NCI-H460 (cell line): ENCODE results near the gene MCIDAS. TPM values are rescaled to one million over a fixed set of nuclear protein-coding genes. Genes with fewer than 3 reads are reported as not detected.

Experiments used
- DNase-seq: peaks from one replicate; pipeline ENCODE4 v3.0.0-alpha.2; 2016; ENCODE audit warnings: low read depth; ENCODE audit errors: extremely low read depth
- total RNA-seq: library from RNA; depleted of rRNA; stranded (reverse); fragments of >200 nt; shearing (Covaris generic); gene quantifications from 2 replicates; pipeline ENCODE4 v1.2.3, GENCODE V29; 2014

MCIDAS gene
- total RNA-seq, 1 experiment from 2014 or later: 3.6 TPM

DNA sequence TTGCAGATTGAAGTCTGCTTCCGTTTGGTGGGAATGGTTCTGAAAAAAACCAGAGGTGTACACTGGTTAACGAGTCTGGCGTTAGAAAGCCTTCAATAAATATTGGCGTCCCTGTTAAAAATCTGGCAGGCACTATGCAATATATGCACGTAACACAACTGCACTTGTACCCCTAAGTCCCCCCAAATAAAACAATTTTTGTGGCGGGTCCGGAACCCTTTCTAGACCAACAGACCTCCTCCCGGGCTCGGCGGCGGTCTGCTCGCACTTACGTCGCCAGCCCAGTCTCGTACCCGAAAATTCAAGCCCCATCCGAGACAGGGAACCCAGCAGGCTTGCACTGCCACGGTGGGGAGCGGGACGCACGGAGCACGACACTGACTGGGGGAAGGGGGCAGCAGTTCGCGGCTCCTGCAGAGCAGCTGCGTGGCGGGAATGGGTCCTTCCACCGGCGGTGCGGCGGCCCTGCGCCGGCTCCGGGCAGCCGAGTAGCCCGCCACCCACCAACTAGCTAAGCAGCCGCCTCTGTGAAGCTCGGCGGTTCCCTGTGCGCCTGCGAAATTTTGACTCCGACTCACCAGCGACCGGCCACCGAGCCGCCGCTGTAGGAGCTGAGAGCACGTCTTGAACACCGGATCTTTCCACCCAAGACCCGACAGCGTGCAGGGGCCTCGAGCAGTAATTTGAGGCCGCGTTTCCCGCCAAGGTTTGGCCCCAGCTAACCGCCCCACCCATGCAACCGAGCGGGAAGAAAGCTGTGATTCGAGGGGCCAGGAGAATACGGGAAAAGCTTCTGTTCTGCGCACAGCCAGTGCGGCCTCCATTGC, 3.9 kb downstream of the MCIDAS start:
- DNase-seq: no peak

DNA sequence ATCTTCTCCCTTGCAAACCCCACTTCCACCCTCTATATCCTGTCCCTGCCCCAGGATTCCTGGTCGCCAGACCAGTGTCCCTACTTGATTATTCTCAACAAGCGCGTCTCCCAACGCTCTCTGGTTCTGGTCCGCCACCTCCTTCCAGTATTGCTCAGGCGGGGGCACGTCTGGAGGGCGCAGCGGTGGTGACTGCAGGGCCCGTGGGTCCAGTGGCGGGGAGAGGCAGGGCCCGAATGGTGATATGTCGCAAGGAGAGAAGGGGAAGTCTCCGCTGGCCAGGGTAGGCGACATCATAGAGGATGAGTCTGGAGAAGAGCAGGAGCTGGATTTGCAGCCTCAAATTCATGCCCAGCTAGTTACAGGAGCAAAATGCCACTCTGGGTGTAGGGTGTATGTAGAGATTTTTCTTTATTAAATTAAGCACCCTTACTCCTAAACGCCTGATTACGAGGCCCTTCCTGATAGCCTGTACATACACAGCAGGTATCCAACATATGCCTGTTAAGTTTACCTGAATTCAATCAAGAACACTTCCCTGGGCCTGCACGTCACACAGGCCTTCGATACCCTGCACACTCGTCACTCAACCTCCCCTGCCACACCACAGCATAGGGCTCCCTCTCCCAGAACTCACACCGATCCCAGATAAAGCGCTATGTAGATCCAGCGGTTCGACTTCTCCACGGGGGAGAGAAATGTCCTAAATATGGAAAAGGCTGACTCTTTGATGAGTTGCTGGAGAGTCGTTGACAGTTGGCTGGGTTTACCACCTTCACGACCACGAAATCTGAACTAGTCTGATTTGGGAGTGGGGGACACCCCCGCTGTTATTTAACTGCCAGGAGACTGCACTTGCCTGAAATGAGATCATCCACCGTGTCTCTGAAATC, 4.8 kb downstream of the MCIDAS start:
- no peak for DNase-seq

DNA sequence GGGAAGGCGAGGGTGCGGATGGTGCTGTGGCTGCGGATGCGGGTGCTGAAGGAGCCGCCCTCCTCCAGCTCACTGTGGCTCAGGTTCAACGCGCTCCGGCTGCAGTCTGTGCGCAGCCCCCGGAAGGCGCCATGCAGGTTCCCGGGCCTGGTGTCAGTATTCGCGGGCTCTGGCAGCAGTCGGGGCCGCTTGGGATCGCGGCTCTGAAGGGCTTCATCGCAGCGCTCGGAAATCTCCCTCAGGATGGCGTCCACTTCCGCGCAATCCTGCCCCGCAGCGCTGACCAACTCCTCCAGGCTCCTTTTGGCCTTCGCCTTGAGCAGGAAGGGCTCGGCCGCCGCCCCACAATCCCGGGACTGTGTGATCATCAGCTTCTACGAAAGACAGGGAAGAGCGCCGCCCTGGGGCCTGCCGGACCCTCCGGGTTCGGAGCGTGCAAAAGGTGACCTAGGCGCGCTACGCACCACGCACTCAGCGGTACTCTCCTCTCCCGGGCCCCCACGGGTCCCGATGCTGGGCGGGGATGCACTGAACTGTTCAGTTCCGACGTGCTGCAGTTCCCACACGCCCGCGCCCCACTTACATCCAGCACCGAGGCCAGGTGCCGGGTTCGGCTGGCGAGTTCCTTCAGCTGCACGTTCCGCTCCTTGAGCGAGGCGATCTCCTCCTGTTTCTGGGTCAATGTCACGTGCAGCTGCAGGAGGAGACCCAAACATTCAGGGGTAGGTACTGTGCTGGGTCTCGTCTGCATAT, 6.5 kb downstream of the MCIDAS start:
- no peak for DNase-seq

DNA sequence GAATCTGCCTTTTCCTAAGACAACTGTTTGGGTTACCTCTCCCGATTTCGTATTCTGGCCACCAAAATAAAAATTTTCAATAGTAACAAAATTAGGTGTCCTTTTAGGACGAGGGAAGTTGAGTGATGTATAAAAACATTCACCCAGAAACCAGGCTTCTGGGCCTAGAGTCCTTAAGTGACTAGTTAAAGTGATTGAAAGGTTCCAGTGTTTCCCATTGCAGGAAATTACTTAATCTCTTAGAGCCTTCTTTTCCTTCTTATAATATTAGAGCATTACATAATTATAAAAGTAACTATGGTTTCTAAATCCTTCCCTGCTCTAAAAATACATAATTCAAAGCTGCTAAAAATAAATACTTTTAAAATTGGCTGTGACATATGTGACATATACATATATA, 7.3 kb downstream of the MCIDAS start:
- DNase-seq: no peak

DNA sequence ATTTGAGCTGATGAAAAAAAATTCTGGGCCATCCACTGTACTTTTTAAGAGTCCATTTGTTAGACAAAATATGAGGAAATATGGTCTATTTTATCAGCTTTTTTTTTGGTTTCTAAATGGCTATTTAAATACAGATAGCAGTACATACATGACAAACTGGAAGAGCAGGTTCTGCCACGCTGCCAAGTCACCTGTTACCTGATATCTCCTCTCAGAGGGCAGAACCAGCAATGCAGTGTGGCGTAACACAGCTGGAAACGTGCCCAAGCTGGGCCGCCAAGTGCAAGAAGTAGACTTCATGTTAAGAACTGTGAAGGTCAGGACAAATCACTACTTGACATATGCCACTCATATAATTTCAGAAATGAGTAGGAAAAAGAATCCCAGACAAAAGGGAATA, 8.1 kb downstream of the MCIDAS start:
- no peak for DNase-seq

DNA sequence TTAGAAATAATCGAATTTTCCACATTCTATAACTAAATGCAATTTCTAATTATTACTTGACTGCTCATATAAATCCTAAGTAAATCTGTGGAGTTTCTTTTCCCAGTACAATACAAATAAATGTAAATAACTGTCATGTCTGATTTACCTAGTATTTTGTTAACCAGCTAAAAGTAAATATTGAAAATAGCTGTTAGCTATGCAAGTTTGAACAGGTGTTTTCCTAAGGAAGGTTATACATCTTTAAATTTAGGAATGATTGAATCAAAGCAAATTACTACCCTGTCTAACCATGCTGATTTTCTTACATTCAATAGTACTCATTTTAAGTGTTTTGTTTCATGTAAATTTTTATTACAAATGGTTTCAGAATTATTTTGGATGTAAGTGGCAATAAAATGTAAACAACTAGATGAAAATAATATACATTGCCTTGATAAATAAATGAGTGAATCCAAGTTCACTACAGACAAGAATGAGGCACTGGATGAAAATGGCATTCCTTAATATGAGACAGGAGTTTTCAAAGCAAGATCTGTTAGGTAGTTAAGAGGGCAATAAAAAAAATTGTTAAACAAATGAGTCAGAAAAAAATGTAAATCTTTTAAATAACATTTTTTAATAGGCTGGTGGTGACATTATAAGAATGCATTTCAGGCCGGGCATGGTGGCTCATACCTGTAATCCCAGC, 15.8 kb downstream of the MCIDAS start:
- no peak for DNase-seq

DNA sequence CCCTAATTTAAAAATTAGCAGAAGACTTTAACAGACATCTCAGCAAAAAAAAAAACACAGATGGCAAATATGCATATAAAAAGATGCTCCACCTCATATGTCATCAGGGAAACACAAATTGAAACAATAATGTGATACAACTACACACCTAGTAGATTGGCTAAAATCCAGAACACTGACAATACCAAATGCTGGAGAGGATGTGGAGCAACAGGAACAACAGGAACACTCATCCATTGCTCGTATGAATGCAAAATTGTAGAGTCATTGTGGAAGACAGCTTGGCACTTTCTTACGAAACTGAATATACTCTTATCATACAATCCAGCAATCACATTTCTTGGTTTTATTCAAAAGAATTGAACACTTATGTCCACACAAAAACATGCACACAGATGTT, 22.1 kb downstream of the MCIDAS start:
- DNase-seq: no peak

DNA sequence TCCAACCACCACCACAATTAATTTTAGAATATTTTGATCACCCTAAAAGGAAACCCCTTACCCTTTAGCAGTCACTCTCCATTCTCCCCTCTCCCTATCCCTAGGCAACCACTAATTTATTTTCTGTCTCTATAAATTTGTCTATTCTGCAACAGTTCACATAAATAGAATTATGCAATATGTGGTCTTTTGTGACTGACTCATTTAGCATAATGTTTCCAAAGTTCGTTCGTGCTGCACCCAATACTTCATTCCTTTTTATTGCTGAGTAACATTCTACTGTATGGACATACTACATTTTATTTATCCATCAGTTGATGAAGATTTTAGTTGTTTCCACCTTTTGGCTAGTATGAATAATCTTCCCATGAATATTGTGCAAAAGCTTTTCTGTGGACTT, 36.0 kb downstream of the MCIDAS start:
- no peak for DNase-seq

DNA sequence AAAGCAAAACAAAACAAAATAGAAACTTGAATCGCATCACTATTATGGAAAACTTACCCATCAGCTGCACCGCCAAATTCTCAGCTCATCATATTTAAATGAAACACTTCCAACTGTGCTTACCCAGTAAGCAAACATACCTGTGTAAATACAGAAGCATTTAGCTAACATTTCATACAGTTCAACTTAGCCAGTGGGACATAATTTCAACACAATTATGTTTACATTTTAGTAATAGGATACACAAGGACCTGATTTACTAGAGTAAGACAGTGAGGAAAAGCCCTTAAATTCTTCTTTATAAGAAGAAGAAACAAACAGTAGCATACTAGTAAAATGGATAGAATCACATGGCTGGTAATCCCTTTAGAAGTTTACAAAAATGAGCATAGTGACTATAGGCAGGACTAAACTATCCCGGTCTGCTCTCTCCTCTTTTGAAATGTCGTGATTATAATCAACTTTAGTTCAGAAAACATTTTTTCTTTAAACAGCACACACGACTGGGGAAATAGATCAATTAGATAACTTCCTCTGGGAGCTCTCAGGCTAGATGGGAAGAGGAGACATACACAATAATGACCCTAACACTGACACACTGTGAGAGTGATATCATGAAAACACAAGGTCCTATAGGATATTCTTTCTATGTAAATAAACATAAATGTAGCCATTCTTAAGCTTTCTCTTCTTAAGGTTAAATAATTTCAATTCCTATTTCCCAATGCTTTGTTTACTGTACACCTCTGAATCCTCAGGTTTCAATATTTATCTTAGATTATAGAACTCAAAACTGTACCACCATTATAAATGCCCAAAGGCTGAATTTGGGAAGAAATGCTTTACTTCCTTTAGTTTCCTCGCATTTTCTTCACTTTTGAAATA, 38.2 kb downstream of the MCIDAS start:
- DNase-seq: no peak

DNA sequence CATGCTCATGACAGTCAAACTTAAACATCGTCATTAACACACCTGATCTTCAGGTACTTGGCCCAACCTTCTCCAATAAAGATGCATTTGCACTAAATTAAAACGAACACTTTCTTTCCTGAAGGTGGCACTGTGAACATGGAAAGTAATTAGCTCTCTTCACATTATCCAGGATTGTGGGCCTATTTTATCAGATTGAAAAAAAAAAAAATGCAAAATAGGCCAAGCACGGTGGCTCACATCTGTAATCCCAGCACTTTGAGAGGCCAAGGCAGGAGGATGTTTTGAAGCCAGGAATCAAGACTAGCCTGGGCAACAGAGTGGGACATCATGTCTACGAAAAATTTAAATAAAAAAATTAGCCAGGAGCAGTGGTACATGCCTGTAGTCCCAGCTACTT, 39.7 kb downstream of the MCIDAS start:
- peak; percentile 30 for DNase-seq

DNA sequence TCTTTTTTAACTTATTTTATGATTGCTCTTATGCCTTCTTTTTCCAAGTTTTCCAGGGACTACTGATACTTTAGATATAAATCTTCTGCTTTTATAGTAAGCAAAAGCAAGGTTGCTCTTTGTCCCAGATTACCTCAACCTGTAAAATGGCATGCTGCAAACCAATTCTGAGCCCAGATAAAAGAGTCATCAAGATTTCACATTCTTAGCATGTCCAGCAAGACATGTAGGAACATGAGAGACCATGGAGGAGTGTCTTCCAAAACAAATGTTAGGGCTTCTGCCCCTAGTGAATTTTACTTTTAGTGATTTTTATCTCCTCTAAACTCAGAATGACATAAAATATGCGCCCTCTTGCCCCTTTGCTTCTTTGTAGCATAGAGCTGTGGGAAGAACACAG, 47.1 kb downstream of the MCIDAS start:
- no peak for DNase-seq

DNA sequence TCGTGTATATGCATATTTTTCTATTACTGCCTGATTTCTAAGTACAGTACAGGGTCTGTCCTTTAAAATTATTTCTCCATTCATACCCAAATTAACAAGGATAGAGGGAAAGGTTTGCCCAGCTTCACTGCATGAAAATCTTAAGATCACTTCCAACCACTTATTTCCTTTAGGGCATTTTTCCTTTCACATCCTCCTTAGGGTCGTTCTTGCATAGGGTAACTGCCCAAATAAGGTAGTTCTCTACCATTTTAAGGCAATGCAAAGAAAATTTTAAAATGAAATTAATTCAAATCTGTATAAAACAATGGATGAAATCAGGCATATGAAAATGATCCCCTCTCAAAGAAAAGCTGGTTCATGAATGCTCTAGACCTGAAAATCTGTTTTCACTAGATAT, 50.0 kb downstream of the MCIDAS start:
- DNase-seq: no peak

DNA sequence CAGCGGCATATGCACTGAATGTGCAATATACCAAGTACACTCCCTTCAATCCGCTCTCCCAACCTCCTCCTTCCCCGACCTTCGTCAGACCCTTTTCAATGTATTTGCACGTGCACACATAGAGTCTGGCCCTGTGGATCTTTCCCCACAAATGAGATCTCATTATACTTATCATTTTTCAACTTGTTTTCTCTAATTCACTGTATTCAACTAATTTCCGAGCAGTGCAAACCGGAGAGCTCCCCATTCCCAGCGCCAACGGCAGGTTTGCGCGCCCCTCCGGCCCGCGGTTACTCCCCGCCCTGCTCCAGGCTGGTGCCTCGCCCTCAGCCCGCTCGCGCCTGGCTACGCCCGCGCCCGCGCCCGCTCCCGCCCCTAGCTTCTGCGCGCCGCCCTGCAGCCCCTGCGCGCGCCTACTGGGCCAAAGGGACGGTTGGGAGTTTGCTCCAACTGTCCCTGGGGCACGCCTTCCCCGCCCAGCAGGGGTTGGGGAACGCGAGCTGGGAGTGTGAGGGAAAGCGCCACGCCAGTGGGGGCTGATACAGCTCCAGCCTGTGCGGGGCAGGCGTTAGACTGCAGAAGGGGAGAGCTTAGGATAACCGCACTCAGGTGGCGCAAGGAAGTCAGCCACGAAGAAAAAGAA, 50.8 kb downstream of the MCIDAS start:
- peak; percentile 75 for DNase-seq

DNA sequence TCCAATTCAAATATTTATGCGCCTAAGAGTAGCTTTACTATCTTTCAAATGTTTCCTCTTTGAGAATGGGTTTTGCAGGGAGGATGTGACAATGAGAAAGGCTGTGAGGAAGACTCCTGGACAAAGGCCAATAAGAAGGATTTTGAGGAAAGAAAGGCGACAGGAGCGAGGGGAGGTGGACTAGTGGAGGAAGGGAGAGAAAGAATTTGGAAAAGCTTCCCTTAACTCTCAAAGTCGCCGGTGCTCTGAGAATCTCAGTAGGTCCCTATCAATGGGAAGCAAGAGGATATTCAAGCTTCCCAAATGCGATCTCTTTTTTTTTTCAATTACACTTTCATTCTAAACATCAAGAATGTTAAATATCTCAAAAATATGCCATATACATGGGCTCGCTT, 51.3 kb downstream of the MCIDAS start:
- no peak for DNase-seq

DNA sequence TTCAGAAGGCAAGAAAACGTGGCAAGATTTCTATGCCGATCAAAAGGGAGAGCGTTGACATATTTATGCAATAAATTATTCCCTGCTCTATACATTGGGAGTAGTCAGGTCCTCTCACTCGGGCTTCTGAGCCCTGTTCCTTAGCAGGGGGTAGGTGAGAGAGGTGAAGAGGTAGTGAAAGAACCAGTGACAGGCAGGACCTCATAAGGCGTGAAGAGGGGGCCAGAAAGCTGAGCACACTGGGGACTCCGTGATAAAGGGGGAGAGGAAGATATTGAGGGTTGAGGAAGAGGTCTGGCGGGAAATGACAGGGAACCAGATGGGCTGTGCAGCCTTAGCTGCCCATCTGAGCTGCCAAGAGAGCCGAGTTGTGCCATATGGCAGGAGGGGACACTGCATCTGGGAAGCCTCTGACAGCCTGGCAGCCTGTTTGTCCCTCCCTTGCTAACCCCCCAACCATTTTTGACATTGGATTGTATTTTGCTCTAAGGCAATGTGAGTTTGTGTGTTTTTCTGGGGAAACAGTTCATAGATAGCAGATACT, 53.4 kb downstream of the MCIDAS start:
- DNase-seq: no peak

DNA sequence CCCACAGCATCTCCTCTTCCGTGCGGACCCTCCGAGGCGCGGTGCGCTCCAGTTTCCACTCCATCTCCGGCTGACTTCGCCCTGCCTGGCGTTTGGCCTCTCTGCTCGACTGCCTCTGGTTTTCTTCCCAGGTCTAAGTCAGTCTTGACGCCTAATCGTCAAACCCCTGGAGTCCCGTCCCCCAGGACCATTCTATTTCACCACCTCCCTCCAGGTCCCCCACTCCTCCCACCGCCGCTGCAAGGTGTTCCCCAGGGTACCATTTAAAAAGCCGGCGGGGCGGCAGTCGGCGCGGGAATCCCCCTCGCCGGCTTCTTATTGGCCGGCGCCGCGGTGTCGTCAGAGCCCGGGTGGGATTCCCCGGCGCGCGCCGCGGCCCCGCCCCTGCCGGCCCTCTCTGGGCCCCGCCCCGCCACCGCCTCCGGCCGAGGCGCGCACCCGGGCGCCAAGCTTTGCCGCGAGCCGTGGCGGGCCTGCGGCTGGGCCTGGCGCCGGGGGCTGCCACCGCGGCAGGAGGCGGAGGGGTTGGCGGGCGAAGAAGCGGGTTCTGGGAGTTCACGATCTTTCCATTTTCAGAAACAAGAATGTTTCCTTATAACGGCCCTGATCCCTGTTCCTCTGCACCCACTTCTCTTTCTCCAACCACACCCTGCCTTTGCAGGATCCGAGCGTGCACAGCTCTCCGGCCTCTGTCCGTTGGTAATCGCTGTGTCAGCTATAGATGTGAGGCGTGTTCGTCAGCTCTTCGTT, 54.0 kb downstream of the MCIDAS start, which contains the start of gene CDC20B:
CDC20B (minus strand) TSS at position 241 of the 750 bp plus-strand sequence; CDS start at position 64, 177 bp downstream.
- DNase-seq: peak; percentile 67

DNA sequence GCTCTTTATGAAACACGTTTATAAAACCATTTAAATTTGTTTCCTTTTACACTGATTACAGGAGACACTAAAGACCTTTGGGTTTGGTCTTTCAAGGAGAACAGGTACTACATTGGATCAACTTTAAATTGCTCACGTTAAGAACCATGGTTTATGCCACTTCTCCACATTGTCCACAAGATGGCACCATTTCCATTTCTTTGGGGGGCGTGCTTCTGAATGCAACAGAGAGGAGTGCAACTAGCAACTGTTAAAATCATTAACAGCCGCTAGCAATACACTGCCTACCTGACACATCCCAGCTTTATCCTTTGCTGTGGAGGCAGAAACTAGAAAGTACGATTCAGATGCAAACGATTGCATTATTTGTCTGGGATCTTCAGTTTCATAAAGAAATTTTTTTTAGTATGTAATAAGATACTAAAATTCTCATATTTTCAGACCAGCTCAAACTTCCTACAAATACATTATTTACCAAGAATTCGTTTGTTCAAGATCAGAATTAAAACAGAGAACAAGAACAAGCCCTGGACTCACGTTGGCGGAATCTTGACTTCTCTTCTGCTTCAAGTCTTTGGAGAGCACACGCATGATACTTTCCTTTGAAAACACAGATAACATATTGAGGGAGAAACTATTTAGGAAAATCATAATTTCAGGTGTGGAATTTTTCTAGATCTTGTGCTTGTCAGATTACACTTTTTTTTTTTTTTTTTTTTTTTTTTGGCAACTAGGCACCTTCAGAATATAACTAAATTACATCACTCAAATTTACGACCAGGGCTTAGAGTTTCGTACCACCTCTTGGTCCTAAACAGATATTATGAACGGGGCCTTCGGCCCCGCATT, 54.8 kb downstream of the MCIDAS start:
- peak; percentile 91 for DNase-seq
